GM12873 (cell line): Measurements from ENCODE around the gene GABARAPL2.

Experiments used
- CTCF ChIP-seq: IDR thresholded peaks from 2 replicates; pipeline ENCODE4 v1.5.1; 2012; ENCODE audit warnings: low read depth, mild to moderate bottlenecking, moderate library complexity, low read length, control low read depth; ENCODE audit not compliant: insufficient read depth; ENCODE audit errors: missing control alignments

The GABARAPL2 gene

GRCh38 chr16:75566040-75566757, at the start of gene GABARAPL2:
TSS of gene GABARAPL2 (plus strand) at chr16:75566379. CDS start at chr16:75566487, 108 bp downstream.
- TF ChIP-seq CTCF = no peak

- TF ChIP-seq CTCF = no peak
Observed at GRCh38 chr16:75519175-75519574, 47.0 kb upstream of the GABARAPL2 start.

GRCh38 chr16:75526032-75526790, 40.0 kb upstream of the GABARAPL2 start:
- TF ChIP-seq CTCF = no peak

GRCh38 chr16:75527825-75528299, 38.3 kb upstream of the GABARAPL2 start:
- no peak for TF ChIP-seq CTCF

- no peak for TF ChIP-seq CTCF
Observed at GRCh38 chr16:75529056-75529905, 36.9 kb upstream of the GABARAPL2 start.

GRCh38 chr16:75529959-75530358, 36.2 kb upstream of the GABARAPL2 start:
- TF ChIP-seq CTCF = no peak
